Measurements from ENCODE around the gene PTGER1.

Gene PTGER1

GRCh38 chr19:14502334-14503092 is 27.4 kb upstream of the PTGER1 start:
- DNase-seq (ENCODE audit: low spot score) = no peak

- no peak for DNase-seq (ENCODE audit: low spot score)
Observed at GRCh38 chr19:14497228-14497921, 22.2 kb upstream of the PTGER1 start.

DNA sequence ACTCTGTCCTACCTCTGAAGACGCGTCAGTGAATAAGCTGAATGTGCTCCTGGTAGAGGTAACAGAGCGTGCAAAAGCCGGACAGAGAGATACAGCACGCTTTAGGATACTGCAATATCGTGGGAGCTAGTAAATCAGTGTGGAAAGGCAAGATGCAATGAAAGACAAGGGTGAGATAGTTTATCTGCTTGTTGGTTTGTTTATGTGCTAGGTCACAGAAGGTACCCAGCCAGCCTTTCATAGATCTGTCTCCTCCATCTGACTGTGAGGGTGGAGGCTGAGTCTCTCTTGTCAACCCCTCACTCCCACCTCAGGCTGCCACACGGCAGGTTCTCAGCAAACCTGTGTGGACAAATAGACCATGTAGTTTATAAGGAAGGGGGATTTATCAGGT is 21.7 kb upstream of the PTGER1 start:
- DNase-seq (ENCODE audit: low spot score) = no peak

DNA sequence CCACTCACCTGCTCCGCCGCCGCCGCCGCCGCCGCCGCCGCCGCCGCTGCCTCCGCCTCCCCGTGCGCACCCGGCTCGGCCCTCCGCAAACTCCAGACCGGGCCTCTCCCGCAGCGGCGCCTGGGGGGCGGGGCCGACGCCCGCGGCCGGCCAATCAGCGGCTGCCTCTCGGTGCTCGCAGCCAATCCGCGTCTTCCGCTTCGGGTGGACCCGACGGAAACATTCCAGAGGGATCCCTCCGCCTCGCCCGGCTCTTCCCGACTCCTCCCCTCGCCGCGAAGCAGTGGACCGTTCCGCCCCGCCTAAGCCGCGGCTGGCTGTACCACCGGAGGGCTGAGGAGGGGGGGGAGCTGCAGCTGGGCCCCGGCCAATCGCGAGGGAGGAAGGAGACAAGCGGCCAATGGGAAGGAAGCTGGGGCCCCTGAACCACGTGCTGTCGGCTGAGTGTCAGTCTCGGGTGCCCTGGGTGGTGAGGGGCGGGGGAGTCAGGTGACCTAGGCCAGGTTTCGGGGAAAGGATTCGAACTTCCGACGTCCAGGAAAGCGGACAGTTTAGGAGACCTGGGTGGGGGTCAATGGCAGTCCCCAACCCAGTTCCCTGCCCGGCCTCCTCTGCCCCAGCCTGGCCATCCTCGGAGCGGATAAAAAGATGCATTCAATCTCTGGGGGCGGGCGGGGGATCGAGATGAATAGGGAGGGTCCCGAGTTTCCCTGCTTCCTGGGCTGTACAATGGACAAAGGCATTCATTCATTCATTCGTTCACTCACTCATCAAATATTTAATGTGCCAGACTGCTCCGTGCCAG is 21.1 kb upstream of the PTGER1 start, which contains the start of gene GIPC1:
GIPC1 (minus strand) TSS at position 99 of the 805 bp plus-strand sequence. CDS start 13,151 bp downstream, outside the sequence.
- peak; percentile 98 for DNase-seq (ENCODE audit: low spot score)

- no peak for DNase-seq (ENCODE audit: low spot score)
Observed at GRCh38 chr19:14495672-14496028, 20.5 kb upstream of the PTGER1 start.

- DNase-seq (ENCODE audit: low spot score) = no peak
Observed at GRCh38 chr19:14494910-14495671, 19.9 kb upstream of the PTGER1 start.

DNA sequence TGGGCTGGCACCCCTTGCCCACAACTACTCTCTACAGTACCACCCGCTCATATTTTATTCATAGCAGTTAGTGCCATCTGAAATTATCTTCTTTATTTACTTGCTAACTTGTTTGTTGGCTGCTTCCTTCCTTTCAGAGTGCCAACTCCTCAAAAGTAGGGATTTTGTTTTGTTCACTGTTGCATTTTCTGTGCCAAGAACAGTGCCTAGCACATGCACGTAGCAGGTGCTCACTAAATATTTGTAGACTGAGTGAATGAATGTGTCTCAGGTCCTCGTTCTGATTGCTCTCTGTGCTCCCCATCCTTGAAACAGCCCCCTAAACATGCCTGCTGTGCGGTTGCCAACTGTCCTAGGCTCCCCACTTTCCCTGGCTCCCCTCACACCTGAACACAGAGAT is 19.3 kb upstream of the PTGER1 start:
- no peak for DNase-seq (ENCODE audit: low spot score)

- no peak for DNase-seq (ENCODE audit: low spot score)
Observed at GRCh38 chr19:14492756-14493337, 17.7 kb upstream of the PTGER1 start.

DNA sequence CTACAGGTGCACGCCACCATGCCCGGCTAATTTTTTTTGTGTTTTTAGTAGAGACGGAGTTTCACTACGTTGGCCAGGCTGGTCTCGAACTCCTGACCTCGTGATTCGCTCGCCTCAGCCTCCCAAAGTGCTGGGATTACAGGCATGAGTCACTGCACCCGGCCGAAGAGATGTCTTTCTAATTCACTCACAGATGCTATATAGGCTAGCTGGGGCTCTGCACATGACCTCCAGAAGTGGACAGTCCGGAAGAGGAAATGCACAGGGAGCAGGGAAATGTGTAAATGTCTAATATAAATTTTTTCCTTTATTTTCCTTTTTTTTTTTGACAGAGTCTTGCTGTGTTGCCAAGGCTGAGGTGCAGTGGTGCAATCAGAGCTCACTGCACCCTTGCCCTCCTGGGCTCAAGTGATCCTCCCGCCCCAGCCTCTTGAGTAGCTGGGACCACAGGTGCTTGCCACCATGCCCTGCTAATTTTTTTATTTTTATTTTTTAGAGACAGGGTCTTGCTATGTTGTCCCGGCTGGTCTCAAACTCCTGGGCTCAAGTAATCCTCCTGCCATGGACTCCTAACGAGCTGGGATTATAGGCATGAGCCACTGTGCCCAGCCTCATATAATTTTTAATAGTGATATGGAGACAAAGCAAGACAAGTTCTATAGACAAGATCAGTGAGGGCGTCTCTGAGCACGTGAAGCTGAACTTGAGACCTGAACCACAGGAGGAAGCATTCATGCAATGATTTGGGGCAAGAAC is 12.4 kb upstream of the PTGER1 start:
- DNase-seq (ENCODE audit: low spot score) = no peak

GRCh38 chr19:14482172-14482941 is 7.2 kb upstream of the PTGER1 start:
- no peak for DNase-seq (ENCODE audit: low spot score)

- no peak for DNase-seq (ENCODE audit: low spot score)
Observed at GRCh38 chr19:14480700-14481079, 5.5 kb upstream of the PTGER1 start.

GRCh38 chr19:14479975-14480699 is 5.0 kb upstream of the PTGER1 start:
- DNase-seq (ENCODE audit: low spot score) = peak; percentile 80

DNA sequence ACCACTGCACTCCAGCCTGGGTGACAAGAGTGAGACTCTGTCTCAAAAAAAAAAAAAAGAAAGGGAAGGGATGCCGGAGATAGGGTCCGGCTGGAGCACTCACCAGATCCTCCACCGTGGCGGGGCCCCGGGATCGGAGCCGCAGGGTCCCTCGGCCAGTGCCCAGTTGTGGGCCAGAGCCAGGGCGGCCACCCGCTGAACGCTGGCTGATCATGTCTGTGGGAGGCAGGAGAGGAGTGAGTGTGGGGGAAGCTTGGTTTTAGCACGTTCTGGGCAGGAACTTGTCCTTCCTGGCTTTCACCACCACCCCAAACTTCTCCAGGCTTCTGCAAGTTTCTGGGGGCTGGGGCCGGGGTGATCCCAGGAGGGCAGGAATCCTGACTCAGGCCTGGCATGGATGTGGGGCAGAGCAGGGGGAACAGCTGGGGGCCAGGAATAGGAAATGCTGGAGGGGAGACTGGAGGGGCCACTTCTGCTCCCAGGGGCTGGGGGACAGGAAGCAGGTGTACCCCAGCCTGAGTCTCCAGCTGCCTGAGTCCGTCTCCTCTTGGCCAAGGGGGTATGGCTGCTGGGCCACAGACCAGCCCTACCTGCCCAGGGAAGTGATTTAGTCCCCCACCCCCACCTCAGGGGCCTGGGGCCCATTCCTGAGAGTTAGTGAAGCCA is 4.3 kb upstream of the PTGER1 start:
- no peak for DNase-seq (ENCODE audit: low spot score)

- DNase-seq (ENCODE audit: low spot score) = no peak
Observed at GRCh38 chr19:14478113-14478545, 3.0 kb upstream of the PTGER1 start.

DNA sequence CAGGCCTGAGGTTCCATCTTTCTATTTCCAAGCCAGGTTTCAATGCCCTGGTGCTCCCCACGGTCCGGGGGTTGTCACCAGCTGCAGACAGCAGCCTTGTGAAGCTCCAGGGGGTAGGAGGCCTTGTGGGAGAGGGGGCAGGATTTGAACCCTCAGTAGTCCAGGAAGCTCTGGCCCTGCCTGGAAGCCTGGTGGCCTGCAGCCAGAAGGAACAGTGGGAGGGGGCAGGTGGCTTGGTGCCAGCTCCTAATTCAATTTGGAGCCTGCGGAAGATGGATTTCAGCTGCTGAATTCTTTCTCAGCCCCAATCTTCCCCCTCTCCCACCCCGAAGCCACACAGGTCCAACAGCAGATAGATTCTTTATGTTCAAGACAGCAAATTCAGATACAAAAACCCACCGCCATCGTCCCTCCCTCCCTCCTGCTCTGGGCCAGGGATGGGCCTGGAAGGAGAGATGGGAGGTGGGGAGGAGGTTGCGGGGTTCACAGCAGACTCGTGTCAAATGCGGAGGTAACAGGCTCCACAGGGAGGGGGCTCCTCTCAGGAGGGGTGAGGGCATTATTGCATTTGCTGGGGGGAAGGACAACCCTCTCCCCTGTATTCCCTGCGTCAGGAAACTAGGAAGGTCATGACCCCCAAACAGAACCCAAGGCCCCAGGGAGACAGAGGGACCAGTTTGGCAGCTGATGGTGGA is 2.4 kb upstream of the PTGER1 start:
- DNase-seq (ENCODE audit: low spot score) = no peak

- peak; percentile 76 for DNase-seq (ENCODE audit: low spot score)
Observed at GRCh38 chr19:14476673-14477401, 1.7 kb upstream of the PTGER1 start.

- DNase-seq (ENCODE audit: low spot score) = no peak
Observed at GRCh38 chr19:14476327-14476672, 1.1 kb upstream of the PTGER1 start.

DNA sequence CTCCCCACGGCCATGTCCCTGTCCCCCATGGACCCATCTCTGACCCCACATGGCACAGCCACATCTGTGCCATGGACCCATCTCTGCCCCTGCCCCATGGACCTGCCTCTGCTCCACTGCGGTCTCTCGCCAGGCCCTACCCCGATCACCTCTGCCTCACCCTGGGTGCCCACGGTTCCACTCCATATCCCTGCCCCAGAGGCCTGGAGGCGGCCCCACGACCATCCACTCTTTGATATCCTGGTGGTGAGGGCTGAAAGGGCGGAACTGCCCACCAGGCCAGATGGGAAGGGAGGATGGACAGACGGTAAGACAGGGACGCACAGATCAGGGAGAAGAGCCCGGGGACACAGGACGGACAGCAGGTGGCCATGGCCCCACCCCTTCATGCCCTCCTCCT is 327 bp downstream of the PTGER1 start:
- no peak for DNase-seq (ENCODE audit: low spot score)
